ENCODE data around the gene XRRA1.
A peak's percentile ranks its signal among the peaks of the same experiment; 100 is the strongest.
"Not testable (repeated sequence)": the region's sequence is repeated elsewhere in the genome, so short reads cannot be mapped to it uniquely, and the experiment has no call there.

Gene XRRA1

DNA sequence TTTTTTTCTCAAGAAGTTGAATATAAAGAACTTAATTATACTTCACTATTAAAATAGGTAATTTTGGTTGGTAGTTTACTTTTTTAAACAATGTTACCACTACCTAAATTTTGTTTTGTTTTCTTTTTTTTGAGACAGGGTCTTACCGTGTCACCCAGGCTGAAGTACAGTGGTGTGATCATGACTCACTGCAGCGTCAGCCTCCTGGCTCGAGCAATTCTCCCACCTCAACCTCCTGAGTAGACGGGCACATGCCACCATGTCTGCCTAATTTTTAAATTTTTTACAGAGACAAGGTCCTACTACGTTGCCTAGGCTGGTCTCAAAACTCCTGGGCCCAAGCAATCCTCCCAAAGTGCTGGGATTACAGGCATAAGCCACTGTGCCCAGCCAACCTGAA, 17.8 kb upstream of the XRRA1 start:
- Mint-ChIP-seq H3K9me3 (no peaks in the 10 kb centered on the region), H3K4me3 (no peak overlapping the region)

DNA sequence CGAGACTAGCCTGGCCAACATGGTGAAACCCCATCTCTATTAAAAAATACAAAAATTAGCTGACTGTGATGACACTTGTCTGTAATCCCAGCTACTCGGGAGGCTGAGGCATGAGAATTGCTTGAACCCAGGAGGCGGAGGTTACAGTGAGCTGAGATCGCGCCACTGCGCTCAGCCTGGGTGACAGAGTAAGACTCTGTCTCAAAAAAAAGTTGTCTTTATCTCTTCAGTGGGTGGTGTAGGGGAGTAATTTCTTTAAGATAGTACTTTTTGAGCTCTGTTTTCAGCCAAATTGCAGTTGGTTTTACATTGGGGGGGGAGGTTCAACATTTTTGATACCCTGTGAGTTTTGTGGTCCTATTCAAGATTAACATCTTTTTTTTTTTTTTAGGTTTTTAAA, 11.2 kb upstream of the XRRA1 start:
- not testable (repeated sequence) for H3K9me3 Mint-ChIP-seq; H3K27me3 Mint-ChIP-seq (ENCODE audit: low read depth); H3K27ac Mint-ChIP-seq; H3K4me3 Mint-ChIP-seq
- H3K4me1 Mint-ChIP-seq (ENCODE audit: low read depth) = peaks cover 45% of the 10 kb centered on the region
- H3K36me3 Mint-ChIP-seq (ENCODE audit: low read depth) = peaks cover 32% of the 10 kb centered on the region

More for the DNA sequence above, 17.8 kb upstream of the XRRA1 start:
- Mint-ChIP-seq H3K4me1 (ENCODE audit: low read depth) (peaks cover 19% of the 10 kb centered on the region), H3K36me3 (ENCODE audit: low read depth) (peaks cover 32% of the 10 kb centered on the region), H3K27ac (no peak overlapping the region), H3K27me3 (ENCODE audit: low read depth) (no peaks in the 10 kb centered on the region)

DNA sequence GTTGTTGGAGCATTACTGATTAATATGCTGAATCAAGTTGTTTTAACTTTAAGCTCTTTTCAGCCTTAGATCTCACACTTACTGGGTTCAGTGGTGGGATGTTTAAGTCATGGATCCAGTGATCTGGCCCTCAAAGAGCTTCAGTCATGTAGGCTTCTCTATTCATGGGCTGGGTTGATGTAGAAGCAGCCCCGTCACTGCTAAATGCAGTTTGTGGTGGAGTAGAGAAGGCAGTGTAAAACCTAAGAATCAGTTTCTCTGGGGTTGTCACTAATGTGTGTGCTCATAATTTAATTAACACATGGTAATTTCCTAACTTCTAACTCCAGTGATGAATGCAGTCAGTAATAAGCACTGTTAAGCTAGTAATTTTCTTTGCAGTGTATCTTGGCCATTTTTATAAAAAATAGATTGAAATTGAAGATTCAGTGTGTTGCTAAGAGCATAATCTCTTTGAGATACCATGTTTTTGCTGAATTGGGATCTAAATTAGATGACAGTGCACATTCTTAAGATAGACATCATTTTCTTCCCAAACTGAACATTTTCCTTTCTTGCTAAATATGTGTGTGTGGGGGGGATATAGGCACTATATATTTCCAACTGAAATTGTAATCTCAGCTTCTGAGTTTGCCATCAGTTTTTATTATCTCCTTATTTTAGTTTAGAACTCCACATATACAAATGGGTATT, 9.2 kb upstream of the XRRA1 start:
- Mint-ChIP-seq H3K9me3 (no peaks in the 10 kb centered on the region), H3K27me3 (ENCODE audit: low read depth) (no peaks in the 10 kb centered on the region), H3K4me3 (no peak overlapping the region), H3K36me3 (ENCODE audit: low read depth) (peaks cover 31% of the 10 kb centered on the region), H3K4me1 (ENCODE audit: low read depth) (peaks cover 41% of the 10 kb centered on the region), H3K27ac (no peak overlapping the region)

DNA sequence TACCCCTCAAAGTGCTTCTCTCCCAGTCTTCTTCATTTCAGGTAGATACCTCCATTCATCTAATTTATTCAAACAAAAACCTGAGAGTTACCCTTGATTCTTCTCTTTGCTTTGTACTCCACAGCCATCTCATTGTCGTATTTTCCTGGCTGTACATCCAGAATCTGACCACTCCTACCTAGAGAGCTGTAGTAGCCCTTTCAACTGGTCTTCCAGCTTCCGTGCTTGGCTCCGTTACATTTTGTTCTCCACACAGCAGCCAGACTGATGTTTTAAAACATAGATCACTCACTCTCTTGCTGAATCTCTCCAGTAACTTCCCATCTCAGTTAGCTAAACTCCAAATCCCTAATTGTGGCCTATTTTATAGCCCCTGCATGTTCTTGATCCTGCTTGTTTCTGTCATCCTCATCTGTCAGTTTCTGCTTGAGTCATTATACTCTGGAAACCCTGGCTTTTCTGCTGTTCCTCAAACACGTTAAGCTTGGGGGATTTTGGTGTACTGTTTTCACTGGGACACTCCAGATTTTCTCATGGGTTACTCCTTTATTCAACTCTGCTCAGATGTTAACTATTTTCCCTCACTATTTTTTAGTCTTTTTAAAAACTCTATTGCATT, 7.6 kb upstream of the XRRA1 start:
- H3K9me3 Mint-ChIP-seq = no peaks in the 10 kb centered on the region
- no peak overlapping the region for H3K27ac Mint-ChIP-seq
- peaks cover 27% of the 10 kb centered on the region for H3K36me3 Mint-ChIP-seq (ENCODE audit: low read depth)
- H3K4me1 Mint-ChIP-seq (ENCODE audit: low read depth) = peaks cover 39% of the 10 kb centered on the region
- no peak overlapping the region for H3K4me3 Mint-ChIP-seq
- no peaks in the 10 kb centered on the region for H3K27me3 Mint-ChIP-seq (ENCODE audit: low read depth)

DNA sequence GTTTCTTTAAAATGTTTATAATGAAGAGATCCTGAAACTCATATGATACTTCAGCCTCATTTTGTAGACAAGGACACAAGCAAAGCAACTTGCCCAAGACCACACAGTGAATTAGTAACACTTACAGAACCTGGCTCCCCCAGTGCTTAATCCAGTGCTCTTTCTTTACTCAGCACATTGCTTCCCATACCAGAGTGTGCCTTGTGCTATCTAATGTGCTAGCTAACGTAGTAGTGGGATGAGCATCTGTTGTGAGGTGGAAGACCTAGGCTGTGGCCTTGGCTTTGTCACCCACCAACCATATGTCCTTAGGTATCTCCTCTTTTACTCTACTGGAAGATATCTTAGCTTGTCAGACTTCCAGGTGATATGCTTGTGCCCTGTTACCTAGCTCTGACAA, 5.3 kb upstream of the XRRA1 start:
- H3K27ac Mint-ChIP-seq = no peak overlapping the region

DNA sequence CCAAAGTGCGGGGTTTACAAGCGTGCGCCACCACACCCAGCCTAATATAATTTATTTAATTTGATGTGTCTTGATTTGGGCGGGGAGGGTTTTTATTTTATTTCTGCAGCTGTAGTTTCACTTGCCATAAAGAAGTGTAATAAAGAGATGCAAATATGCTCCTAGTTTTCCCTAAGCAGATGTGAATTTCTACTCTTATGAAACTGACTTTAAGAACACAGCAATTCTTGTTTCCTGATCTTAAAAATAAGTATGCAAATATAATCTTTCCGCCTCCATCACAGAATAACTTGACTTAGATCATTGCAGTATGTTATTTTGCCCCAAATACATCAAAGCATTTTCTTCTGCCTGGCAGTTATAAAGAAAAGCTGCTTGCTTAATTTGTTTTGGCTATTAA, 4.6 kb upstream of the XRRA1 start:
- Mint-ChIP-seq H3K36me3 (ENCODE audit: low read depth) (peaks cover 32% of the 10 kb centered on the region), H3K4me3 (no peak overlapping the region), H3K27ac (no peak overlapping the region)

More for the DNA sequence above, 5.3 kb upstream of the XRRA1 start:
- peaks cover 47% of the 10 kb centered on the region for H3K4me1 Mint-ChIP-seq (ENCODE audit: low read depth)
- H3K27me3 Mint-ChIP-seq (ENCODE audit: low read depth) = no peaks in the 10 kb centered on the region
- H3K9me3 Mint-ChIP-seq = no peaks in the 10 kb centered on the region
- peaks cover 31% of the 10 kb centered on the region for H3K36me3 Mint-ChIP-seq (ENCODE audit: low read depth)
- no peak overlapping the region for H3K4me3 Mint-ChIP-seq

DNA sequence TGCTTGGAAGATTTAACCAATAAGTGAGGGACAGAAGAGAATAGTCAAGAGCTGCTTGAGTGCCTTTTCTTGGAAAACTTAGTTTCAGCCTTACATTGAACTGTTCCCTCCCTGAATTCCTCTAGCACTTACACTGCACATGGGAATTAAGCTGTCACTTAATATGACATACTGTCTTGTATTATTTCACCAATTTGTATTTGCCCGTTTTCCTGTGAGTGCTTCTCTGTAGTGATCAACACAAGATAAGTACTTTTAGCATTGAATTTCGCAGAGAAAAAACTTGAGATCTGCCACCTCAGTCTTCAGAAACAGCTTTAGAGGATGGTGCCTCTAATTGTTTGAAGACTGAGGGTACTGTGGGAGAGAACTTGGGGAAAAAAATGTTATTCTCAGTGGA, 3.9 kb upstream of the XRRA1 start:
- Mint-ChIP-seq H3K27me3 (ENCODE audit: low read depth) (no peaks in the 10 kb centered on the region), H3K36me3 (ENCODE audit: low read depth) (peaks cover 30% of the 10 kb centered on the region), H3K4me3 (no peak overlapping the region), H3K27ac (no peak overlapping the region), H3K4me1 (ENCODE audit: low read depth) (peaks cover 48% of the 10 kb centered on the region), H3K9me3 (no peaks in the 10 kb centered on the region)

More for the DNA sequence above, 4.6 kb upstream of the XRRA1 start:
- Mint-ChIP-seq H3K9me3 (no peaks in the 10 kb centered on the region), H3K4me1 (ENCODE audit: low read depth) (peaks cover 46% of the 10 kb centered on the region), H3K27me3 (ENCODE audit: low read depth) (no peaks in the 10 kb centered on the region)

DNA sequence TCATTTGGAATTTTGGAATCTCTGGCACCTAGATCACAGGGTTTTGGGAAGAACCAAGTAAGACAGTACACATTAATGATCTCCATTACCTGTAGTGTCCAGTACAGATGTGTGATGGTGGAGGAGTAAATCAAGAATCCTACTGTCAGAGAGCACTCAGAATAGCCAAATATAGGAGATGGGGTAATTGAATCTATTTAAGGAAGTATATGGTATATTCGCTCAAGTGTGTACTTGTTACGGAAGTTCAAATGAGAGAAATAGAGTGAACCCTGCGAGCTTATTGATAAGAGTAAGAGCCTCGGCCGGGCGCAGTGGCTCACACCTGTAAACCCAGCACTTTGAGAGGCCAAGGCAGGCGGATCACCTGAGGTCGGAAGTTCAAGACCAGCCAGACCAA, 2.3 kb upstream of the XRRA1 start:
- Mint-ChIP-seq H3K9me3 (no peaks in the 10 kb centered on the region), H3K27ac (no peak overlapping the region), H3K4me1 (ENCODE audit: low read depth) (peaks cover 38% of the 10 kb centered on the region)

DNA sequence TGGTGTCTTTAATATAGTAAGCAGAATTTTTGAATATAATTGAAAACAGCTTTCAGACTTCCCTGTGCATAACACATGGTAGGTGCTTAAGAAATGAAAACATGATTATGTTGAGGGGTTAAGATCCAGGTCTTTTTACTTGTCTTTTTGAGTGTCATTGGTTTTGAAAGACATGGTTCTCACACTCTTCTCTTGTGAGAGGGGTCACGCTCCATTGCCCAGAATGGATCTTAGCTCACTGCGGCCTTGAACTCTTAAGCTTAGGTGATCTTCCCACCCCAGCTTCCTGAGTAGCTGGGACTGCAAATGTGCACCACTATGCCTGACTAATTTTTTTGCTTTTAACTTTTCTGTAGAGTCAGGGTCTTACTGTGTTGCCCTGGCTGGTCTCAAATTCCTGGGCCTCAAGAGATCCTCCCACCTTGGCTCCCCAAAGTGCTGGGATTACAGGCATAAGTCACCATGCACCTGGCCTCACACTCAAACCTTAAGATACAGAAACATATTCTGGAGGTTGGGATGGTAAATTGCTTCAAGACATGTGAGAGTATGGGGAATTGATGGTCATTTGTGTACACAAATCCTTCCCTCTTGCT, 1.6 kb upstream of the XRRA1 start:
- H3K9me3 Mint-ChIP-seq = no peaks in the 10 kb centered on the region
- peak overlapping the region; percentile 96 for H3K27ac Mint-ChIP-seq
- H3K4me1 Mint-ChIP-seq (ENCODE audit: low read depth) = peaks cover 33% of the 10 kb centered on the region
- H3K27me3 Mint-ChIP-seq (ENCODE audit: low read depth) = no peaks in the 10 kb centered on the region
- peak overlapping the region; percentile 98 for H3K4me3 Mint-ChIP-seq
- H3K36me3 Mint-ChIP-seq (ENCODE audit: low read depth) = peaks cover 19% of the 10 kb centered on the region

More for the DNA sequence above, 2.3 kb upstream of the XRRA1 start:
- peak overlapping the region; percentile 98 for H3K4me3 Mint-ChIP-seq
- no peaks in the 10 kb centered on the region for H3K27me3 Mint-ChIP-seq (ENCODE audit: low read depth)
- H3K36me3 Mint-ChIP-seq (ENCODE audit: low read depth) = peaks cover 24% of the 10 kb centered on the region

DNA sequence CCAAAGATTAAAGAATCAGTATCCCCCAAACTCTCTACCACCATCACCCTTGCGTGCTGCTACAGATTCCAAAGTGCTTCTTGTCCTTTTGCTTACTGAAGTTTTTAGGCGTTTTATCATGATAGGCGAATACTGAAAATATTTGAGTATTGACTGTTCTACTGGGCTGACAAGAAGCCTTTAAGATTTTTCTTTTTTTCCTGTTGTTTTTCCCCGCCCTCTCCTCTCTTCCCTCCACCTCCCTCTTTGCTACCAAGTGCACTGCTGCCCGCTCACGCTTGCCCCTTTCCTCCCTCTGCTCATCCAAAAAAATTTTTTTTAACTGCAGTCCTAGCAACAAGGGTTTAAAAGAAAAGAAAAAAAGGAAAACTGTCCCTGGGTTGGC, 854 bp upstream of the XRRA1 start:
- Mint-ChIP-seq H3K9me3 (no peaks in the 10 kb centered on the region), H3K27ac (peak overlapping the region; percentile 96), H3K4me1 (ENCODE audit: low read depth) (peaks cover 33% of the 10 kb centered on the region), H3K36me3 (ENCODE audit: low read depth) (peaks cover 19% of the 10 kb centered on the region), H3K4me3 (peak overlapping the region; percentile 98), H3K27me3 (ENCODE audit: low read depth) (no peaks in the 10 kb centered on the region)

DNA sequence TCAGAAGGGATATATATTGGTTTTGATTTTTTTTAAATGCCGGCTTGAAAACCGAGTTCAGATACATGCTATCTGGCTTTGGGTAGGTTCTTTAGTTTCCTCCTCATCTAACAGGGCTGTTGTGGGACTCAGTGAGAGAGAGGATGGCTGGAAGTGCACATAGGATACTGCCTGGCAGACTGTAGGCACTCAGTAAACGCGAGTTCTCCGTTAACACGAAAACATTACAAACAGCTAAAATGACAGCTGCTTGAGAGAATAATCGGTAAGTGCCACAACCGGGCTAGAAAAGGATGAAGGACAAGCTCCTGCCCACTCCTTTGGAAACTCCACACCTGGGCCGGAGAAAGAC, 369 bp downstream of the XRRA1 start:
- Mint-ChIP-seq H3K9me3 (no peaks in the 10 kb centered on the region), H3K36me3 (ENCODE audit: low read depth) (peaks cover 18% of the 10 kb centered on the region), H3K27ac (peak overlapping the region; percentile 96), H3K4me3 (peak overlapping the region; percentile 98), H3K4me1 (ENCODE audit: low read depth) (peaks cover 27% of the 10 kb centered on the region), H3K27me3 (ENCODE audit: low read depth) (no peaks in the 10 kb centered on the region)

DNA sequence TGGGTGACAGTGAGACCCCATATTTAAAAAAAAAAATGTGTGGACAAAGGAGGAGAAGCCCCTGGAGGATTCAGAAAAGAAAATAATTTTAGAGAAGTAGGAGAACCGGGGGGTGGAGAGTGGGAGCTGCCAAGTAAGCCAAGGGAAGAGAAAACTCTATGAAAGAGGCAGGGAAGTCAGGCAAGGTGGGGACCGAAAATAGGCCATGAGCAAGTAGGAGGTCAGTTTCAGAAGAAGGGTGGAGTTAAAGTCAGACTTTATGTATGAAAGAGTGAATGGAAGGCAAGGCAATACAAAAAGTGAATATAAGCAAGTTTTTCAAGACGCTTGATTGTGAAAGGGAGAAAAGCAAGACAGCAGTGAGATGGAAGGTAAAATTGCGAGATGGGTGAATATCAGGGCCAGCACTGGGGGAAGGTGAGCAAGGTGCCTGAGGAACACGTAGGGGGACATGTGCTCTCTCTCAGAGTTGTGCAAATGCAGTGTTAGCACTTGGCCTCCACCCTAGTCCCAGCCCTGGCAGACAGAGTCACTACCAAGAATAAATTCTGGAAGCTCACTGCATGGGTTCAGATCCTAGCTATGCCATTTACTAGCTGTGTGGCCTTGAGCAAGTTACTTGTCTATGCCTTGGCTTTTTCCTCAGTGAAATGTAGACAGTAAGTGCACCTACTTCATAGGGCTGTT, 6.7 kb downstream of the XRRA1 start:
- no peak overlapping the region for H3K27ac Mint-ChIP-seq
- no peaks in the 10 kb centered on the region for H3K4me1 Mint-ChIP-seq (ENCODE audit: low read depth)
- H3K9me3 Mint-ChIP-seq = no peaks in the 10 kb centered on the region
- peaks cover 7% of the 10 kb centered on the region for H3K36me3 Mint-ChIP-seq (ENCODE audit: low read depth)
- H3K27me3 Mint-ChIP-seq (ENCODE audit: low read depth) = no peaks in the 10 kb centered on the region
- no peak overlapping the region for H3K4me3 Mint-ChIP-seq

DNA sequence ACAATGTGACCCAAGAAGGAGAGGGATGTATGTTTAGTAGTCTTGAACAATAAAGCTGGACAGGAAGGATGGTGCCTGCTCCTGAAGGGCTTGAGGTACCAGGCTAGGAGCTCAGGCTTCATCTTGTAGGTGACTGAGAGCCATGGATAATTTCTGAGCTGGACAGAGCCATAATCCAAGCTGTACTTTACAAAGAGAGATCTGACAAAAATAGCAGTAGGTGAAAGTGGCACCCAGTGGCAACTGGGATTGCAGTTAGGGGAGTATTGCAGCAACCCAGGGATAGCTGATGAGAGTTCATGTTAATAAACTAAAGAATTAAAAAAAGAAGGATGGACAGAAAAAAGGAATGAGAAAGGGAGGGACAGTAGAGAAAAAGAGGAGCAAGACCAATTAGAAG, 7.4 kb downstream of the XRRA1 start:
- Mint-ChIP-seq H3K9me3 (no peaks in the 10 kb centered on the region), H3K27ac (peak overlapping the region; percentile 34), H3K4me3 (no peak overlapping the region), H3K4me1 (ENCODE audit: low read depth) (no peaks in the 10 kb centered on the region), H3K27me3 (ENCODE audit: low read depth) (no peaks in the 10 kb centered on the region), H3K36me3 (ENCODE audit: low read depth) (peaks cover 9% of the 10 kb centered on the region)

DNA sequence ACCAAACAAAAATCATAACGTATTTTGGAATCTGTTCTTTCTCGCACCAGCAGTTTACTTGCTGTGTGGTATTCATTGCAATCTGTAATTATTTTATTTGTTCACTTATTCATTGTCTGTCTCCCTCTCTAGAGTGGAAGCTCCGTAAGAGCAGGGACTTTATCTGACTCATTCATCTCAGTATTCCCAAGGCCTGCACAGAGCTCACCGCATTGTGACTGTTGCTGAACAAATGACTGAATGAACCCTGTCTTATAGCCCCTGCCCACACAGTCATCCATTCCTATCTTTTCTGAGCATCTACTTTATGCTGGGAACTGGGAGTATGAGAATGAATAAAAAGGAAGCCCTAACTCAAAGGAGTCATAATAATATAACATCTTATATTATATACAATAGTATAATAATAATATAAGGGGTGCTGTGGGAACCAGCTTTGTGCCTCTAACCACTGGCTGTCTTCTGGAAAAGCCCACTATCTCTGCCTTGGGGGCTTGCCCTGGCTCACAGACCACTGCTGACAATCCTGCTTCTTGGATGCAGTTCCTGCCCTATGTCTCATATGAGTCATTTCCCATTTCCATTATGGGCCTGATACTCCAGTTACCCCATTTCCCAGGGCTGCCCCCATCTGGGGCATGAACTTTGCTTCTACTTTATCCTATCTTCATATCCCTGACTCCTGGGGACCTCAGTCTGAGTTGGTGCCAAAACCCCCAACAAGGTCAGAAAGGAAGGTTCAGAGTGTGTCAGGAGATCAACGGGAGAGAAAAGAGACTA, 11.0 kb downstream of the XRRA1 start:
- H3K27ac Mint-ChIP-seq = no peak overlapping the region
- H3K36me3 Mint-ChIP-seq (ENCODE audit: low read depth) = peaks cover 20% of the 10 kb centered on the region
- no peaks in the 10 kb centered on the region for H3K27me3 Mint-ChIP-seq (ENCODE audit: low read depth)
- H3K4me1 Mint-ChIP-seq (ENCODE audit: low read depth) = peaks cover 5% of the 10 kb centered on the region
- no peaks in the 10 kb centered on the region for H3K9me3 Mint-ChIP-seq
- H3K4me3 Mint-ChIP-seq = no peak overlapping the region

All from T-helper 1 cell treated with Interleukin-12 subunit alpha and Interleukin-12 subunit beta and Interleukin-4 antibody, amounts not matched to agents 30 μg/mL and 1 μg/mL, for 36 hours (primary cell).